ENCODE results near the gene STRAP. TPM values are rescaled to one million over a fixed set of nuclear protein-coding genes. Genes with fewer than 3 reads are reported as not detected.

The STRAP gene
- total and polyA plus RNA-seq, 2 of the 13 experiments (the other 11 are each of a cell fraction or from before 2014, with no cell fraction given): 66.9 to 118 TPM

DNA sequence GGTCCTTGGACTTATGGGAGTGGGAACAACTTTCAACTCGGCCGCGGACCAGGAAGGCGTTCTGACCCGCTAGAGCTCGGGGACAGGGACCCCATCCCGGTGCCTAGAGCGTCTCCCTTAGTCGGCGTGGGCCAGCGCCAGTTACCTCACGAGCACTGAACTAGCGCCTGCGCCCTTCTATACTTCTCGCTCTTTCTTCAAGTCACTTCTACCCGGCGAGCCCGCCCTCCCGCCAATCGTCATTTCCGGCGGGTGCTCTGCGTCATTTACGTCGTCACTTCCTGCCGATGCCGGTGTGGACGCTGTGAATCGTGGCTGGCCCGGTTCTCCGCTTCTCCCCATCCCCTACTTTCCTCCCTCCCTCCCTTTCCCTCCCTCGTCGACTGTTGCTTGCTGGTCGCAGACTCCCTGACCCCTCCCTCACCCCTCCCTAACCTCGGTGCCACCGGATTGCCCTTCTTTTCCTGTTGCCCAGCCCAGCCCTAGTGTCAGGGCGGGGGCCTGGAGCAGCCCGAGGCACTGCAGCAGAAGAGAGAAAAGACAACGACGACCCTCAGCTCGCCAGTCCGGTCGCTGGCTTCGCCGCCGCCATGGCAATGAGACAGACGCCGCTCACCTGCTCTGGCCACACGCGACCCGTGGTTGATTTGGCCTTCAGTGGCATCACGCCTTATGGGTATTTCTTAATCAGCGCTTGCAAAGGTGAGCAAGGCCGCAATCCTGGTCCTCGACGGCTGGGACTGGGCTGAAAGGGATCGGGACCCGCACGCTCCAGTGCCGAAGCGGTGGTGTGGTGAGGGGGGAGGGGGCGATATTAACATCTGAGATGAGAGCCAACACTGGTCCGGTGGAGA lies at the start of gene STRAP (continued):
- TF ChIP-seq, protein P1, sequence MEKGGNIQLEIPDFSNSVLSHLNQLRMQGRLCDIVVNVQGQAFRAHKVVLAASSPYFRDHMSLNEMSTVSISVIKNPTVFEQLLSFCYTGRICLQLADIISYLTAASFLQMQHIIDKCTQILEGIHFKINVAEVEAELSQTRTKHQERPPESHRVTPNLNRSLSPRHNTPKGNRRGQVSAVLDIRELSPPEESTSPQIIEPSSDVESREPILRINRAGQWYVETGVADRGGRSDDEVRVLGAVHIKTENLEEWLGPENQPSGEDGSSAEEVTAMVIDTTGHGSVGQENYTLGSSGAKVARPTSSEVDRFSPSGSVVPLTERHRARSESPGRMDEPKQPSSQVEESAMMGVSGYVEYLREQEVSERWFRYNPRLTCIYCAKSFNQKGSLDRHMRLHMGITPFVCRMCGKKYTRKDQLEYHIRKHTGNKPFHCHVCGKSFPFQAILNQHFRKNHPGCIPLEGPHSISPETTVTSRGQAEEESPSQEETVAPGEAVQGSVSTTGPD (CRISPR knock-in tag; IDR thresholded peaks at IDR 0.05): no peak
- TF ChIP-seq KAT8 (CRISPR knock-in tag; IDR thresholded peaks at IDR 0.05) (peak; percentile 94), STAG1 (CRISPR knock-in tag; IDR thresholded peaks at IDR 0.05) (no peak; the same call in 1 of the 2 replicates), ARID4A (CRISPR knock-in tag; IDR thresholded peaks at IDR 0.05; ENCODE audit: borderline replicate concordance) (peak; percentile 94), ELF4 (CRISPR knock-in tag; IDR thresholded peaks at IDR 0.05; ENCODE audit: borderline replicate concordance) (peak; percentile 64; the same call in 1 of the 2 replicates), SIN3A (IDR thresholded peaks at IDR 0.05; ENCODE audit: borderline replicate concordance, low read depth, low read length) (peak; percentile 57; the same call in 1 of the 2 replicates), FIP1L1 (IDR thresholded peaks at IDR 0.05; ENCODE audit: borderline replicate concordance, insufficient read depth, low read depth, low read length) (no peak), XRCC5 (optimal IDR thresholded peaks at IDR 0.05; ENCODE audit: low read length) (no peak), AKAP8 (CRISPR knock-in tag; IDR thresholded peaks at IDR 0.05) (no peak), ZNF562 (CRISPR knock-in tag; IDR thresholded peaks at IDR 0.05; ENCODE audit: borderline replicate concordance) (no peak), ARHGAP35 (CRISPR knock-in tag; IDR thresholded peaks at IDR 0.05; ENCODE audit: borderline replicate concordance) (no peak), MXD1 (CRISPR knock-in tag; IDR thresholded peaks at IDR 0.05) (peak; percentile 77; the same call in 1 of the 2 replicates), ZNF614 (CRISPR knock-in tag; IDR thresholded peaks at IDR 0.05; ENCODE audit: borderline replicate concordance) (peak; percentile 48; the same call in 1 of the 2 replicates)
- TF ChIP-seq, protein P2, sequence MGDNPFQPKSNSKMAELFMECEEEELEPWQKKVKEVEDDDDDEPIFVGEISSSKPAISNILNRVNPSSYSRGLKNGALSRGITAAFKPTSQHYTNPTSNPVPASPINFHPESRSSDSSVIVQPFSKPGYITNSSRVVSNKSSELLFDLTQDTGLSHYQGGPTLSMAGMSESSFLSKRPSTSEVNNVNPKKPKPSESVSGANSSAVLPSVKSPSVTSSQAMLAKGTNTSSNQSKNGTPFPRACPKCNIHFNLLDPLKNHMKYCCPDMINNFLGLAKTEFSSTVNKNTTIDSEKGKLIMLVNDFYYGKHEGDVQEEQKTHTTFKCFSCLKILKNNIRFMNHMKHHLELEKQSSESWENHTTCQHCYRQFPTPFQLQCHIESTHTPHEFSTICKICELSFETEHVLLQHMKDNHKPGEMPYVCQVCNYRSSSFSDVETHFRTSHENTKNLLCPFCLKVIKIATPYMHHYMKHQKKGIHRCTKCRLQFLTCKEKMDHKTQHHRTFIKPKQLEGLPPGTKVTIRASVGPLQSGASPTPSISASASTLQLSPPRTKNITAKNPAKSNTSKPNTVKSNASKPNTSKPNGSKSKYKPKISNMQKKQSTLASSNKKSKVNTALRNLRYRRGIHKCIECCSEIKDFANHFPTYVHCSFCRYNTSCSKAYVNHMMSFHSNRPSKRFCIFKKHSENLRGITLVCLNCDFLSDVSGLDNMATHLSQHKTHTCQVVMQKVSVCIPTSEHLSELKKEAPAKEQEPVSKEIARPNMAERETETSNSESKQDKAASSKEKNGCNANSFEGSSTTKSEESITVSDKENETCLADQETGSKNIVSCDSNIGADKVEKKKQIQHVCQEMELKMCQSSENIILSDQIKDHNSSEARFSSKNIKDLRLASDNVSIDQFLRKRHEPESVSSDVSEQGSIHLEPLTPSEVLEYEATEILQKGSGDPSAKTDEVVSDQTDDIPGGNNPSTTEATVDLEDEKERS (CRISPR knock-in tag; IDR thresholded peaks at IDR 0.05): peak; percentile 52; the same call in 1 of the 2 replicates
- TF ChIP-seq, protein P3, sequence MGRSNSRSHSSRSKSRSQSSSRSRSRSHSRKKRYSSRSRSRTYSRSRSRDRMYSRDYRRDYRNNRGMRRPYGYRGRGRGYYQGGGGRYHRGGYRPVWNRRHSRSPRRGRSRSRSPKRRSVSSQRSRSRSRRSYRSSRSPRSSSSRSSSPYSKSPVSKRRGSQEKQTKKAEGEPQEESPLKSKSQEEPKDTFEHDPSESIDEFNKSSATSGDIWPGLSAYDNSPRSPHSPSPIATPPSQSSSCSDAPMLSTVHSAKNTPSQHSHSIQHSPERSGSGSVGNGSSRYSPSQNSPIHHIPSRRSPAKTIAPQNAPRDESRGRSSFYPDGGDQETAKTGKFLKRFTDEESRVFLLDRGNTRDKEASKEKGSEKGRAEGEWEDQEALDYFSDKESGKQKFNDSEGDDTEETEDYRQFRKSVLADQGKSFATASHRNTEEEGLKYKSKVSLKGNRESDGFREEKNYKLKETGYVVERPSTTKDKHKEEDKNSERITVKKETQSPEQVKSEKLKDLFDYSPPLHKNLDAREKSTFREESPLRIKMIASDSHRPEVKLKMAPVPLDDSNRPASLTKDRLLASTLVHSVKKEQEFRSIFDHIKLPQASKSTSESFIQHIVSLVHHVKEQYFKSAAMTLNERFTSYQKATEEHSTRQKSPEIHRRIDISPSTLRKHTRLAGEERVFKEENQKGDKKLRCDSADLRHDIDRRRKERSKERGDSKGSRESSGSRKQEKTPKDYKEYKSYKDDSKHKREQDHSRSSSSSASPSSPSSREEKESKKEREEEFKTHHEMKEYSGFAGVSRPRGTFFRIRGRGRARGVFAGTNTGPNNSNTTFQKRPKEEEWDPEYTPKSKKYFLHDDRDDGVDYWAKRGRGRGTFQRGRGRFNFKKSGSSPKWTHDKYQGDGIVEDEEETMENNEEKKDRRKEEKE (IDR thresholded peaks at IDR 0.05): no peak

Measured in HepG2 (cell line).